ENCODE data around the gene ODF2L.

Gene ODF2L

GRCh38 chr1:86416343-86416742 lies 20.2 kb upstream of the ODF2L start:
- DNase-seq (ENCODE audit: extremely low read depth, low read depth) = no peak
- TF ChIP-seq, protein P1, sequence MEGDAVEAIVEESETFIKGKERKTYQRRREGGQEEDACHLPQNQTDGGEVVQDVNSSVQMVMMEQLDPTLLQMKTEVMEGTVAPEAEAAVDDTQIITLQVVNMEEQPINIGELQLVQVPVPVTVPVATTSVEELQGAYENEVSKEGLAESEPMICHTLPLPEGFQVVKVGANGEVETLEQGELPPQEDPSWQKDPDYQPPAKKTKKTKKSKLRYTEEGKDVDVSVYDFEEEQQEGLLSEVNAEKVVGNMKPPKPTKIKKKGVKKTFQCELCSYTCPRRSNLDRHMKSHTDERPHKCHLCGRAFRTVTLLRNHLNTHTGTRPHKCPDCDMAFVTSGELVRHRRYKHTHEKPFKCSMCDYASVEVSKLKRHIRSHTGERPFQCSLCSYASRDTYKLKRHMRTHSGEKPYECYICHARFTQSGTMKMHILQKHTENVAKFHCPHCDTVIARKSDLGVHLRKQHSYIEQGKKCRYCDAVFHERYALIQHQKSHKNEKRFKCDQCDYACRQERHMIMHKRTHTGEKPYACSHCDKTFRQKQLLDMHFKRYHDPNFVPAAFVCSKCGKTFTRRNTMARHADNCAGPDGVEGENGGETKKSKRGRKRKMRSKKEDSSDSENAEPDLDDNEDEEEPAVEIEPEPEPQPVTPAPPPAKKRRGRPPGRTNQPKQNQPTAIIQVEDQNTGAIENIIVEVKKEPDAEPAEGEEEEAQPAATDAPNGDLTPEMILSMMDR (IDR thresholded peaks at IDR 0.05; ENCODE audit: low read depth, low read length) = no peak

DNA sequence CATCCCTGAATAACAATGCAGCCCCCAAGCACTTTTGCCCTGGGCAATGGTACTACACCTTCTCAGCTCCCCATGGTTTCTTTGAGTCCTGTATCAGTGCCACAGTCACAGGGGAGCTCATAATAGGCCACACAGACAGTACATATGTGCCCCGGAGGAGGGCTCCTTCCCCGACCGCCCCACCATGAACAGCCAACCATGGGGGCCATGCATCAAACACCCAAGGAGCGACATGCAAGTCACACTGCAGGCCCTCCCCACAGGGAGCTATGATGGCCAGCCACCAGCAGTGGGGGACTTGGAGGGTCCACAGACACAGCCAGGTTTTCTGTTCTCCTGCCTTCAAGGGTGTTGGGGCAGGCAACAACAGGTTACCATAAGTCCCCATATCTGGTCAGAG lies 14.8 kb upstream of the ODF2L start:
- DNase-seq (ENCODE audit: extremely low read depth, low read depth) = no peak
- TF ChIP-seq, protein P1 (IDR thresholded peaks at IDR 0.05; ENCODE audit: low read depth, low read length) = no peak

GRCh38 chr1:86409416-86410021 lies 13.4 kb upstream of the ODF2L start:
- TF ChIP-seq, protein P1 (IDR thresholded peaks at IDR 0.05; ENCODE audit: low read depth, low read length) = no peak
- no peak for DNase-seq (ENCODE audit: extremely low read depth, low read depth)

DNA sequence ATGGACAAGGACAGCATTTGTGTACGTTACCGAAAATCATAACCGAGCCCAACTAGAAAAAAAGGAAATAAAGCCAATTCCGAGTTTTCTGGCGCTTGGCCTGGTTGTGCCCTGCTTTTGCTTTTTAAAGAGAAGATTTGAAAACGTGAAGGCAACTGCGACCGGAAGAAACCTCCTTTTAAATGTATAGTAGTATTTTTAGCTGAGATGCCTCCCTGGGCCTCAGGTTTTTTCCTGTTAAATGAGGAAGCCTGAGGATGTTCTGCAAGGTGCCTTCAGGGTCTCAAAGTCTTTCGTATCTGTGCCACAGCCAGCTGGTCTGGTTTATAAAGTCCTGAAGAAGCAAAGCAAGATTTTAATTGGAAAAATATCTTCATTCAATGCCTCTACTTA lies 371 bp upstream of the ODF2L start:
- DNase-seq (ENCODE audit: extremely low read depth, low read depth) = no peak
- TF ChIP-seq, protein P1 (IDR thresholded peaks at IDR 0.05; ENCODE audit: low read depth, low read length) = no peak

- TF ChIP-seq, protein P1 (IDR thresholded peaks at IDR 0.05; ENCODE audit: low read depth, low read length) = no peak
- DNase-seq (ENCODE audit: extremely low read depth, low read depth) = no peak
Measured at GRCh38 chr1:86394416-86394815, 1.7 kb downstream of the ODF2L start.

DNA sequence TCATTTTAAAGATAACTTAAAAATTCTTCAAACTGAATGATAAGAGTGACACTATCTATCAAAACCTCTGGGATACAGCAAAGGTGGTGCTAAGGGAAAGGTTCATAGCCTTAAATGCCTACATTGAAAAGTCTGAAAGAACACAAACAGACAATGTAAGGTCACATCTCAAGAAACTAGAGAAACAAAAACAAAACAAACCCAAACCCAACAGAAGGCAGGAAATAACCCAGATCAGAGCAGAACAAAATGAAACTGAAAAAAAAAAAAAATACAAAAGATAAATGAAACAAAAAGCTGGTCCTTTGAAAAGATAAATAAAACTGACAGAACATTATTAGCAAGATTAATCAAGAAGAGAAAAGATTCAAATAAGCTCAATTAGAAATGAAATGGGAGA lies 6.8 kb downstream of the ODF2L start:
- DNase-seq (ENCODE audit: extremely low read depth, low read depth) = no peak
- TF ChIP-seq, protein P1 (IDR thresholded peaks at IDR 0.05; ENCODE audit: low read depth, low read length) = no peak

GRCh38 chr1:86388777-86389176 lies 7.3 kb downstream of the ODF2L start:
- DNase-seq (ENCODE audit: extremely low read depth, low read depth) = no peak
- TF ChIP-seq, protein P1 (IDR thresholded peaks at IDR 0.05; ENCODE audit: low read depth, low read length) = no peak

Measured in AG09319 (cell line).